BE2C (cell line): ENCODE measurements around the gene CDK17.

Experiments used
- DNase-seq: peaks from one replicate; pipeline ENCODE4 v3.0.0-alpha.2; 2020
- H3K27me3 ChIP-seq: fragments of 250-450 bp; sonication (Bioruptor Pico); 2 replicates; pipeline ENCODE4 v1.5.1; 2020; ENCODE audit warnings: mild to moderate bottlenecking
- H3K36me3 ChIP-seq: fragments of 250-450 bp; sonication (Bioruptor Pico); 2 replicates; pipeline ENCODE4 v1.5.1; 2020; ENCODE audit warnings: mild to moderate bottlenecking
- H3K4me1 ChIP-seq: fragments of 250-450 bp; sonication (Bioruptor Pico); 2 replicates; pipeline ENCODE4 v1.5.1; 2020
- H3K4me3 ChIP-seq: 2 replicates; pipeline ENCODE4 v1.5.1; 2011; ENCODE audit warnings: low read depth, low read length
- H3K9me3 ChIP-seq: fragments of 250-450 bp; sonication (Bioruptor Pico); 2 replicates; pipeline ENCODE4 v1.5.1; 2020
- CTCF ChIP-seq: IDR thresholded peaks from 2 replicates; pipeline ENCODE4 v1.5.1; 2012; ENCODE audit warnings: mild to moderate bottlenecking, low read depth, low read length

CDK17 gene

GRCh38 chr12:96314723-96315122 lies 85.5 kb downstream of the CDK17 start:
- Histone ChIP-seq H3K27me3 (no peaks in the 10 kb centered on the region), H3K4me3 (no peak overlapping the region), H3K4me1 (no peaks in the 10 kb centered on the region), H3K36me3 (no peaks in the 10 kb centered on the region), H3K9me3 (no peaks in the 10 kb centered on the region)
- DNase-seq, result no peak
- no peak for TF ChIP-seq CTCF

- Histone ChIP-seq H3K4me3 (no peak overlapping the region), H3K36me3 (no peaks in the 10 kb centered on the region), H3K27me3 (no peaks in the 10 kb centered on the region), H3K9me3 (no peaks in the 10 kb centered on the region), H3K4me1 (no peaks in the 10 kb centered on the region)
- DNase-seq, result no peak
- TF ChIP-seq CTCF, result no peak
Measured at GRCh38 chr12:96313606-96314005, 86.6 kb downstream of the CDK17 start.

- Histone ChIP-seq H3K4me1 (no peaks in the 10 kb centered on the region), H3K9me3 (no peaks in the 10 kb centered on the region), H3K36me3 (no peaks in the 10 kb centered on the region; the same call in 1 of the 2 replicates), H3K27me3 (no peaks in the 10 kb centered on the region), H3K4me3 (no peak overlapping the region)
- no peak for TF ChIP-seq CTCF
- no peak for DNase-seq
Measured at GRCh38 chr12:96311191-96311590, 89.0 kb downstream of the CDK17 start.

- Histone ChIP-seq H3K4me3 (no peak overlapping the region), H3K9me3 (no peaks in the 10 kb centered on the region), H3K4me1 (no peaks in the 10 kb centered on the region), H3K36me3 (no peaks in the 10 kb centered on the region; the same call in 1 of the 2 replicates), H3K27me3 (no peaks in the 10 kb centered on the region)
- no peak for DNase-seq
- TF ChIP-seq CTCF, result no peak
Measured at GRCh38 chr12:96310067-96310466, 90.2 kb downstream of the CDK17 start.

- Histone ChIP-seq H3K4me3 (no peak overlapping the region), H3K27me3 (no peaks in the 10 kb centered on the region), H3K36me3 (no peaks in the 10 kb centered on the region; the same call in 1 of the 2 replicates), H3K9me3 (no peaks in the 10 kb centered on the region), H3K4me1 (no peaks in the 10 kb centered on the region)
- no peak for DNase-seq
- TF ChIP-seq CTCF, result no peak
Measured at GRCh38 chr12:96308881-96309280, 91.4 kb downstream of the CDK17 start.

- H3K4me1 ChIP-seq, result peaks cover 8% of the 10 kb centered on the region; the same call in 1 of the 2 replicates
- no peaks in the 10 kb centered on the region for H3K27me3 ChIP-seq
- no peaks in the 10 kb centered on the region for H3K9me3 ChIP-seq
- no peaks in the 10 kb centered on the region; the same call in 1 of the 2 replicates for H3K36me3 ChIP-seq
- DNase-seq, result no peak
- H3K4me3 ChIP-seq, result no peak overlapping the region
- no peak for TF ChIP-seq CTCF
Measured at GRCh38 chr12:96305665-96306064, 94.6 kb downstream of the CDK17 start.
